Smooth muscle cell of the coronary artery (primary cell): ENCODE measurements around the gene QRSL1. TPM values are rescaled to one million over a fixed set of nuclear protein-coding genes. Genes with fewer than 3 reads are reported as not detected.

ENCODE experiments used
- total RNA-seq: library from RNA; depleted of rRNA; stranded (reverse); fragments of >200 nt; gene quantifications from 2 replicates; pipeline ENCODE4 v1.2.3, GENCODE V29; 2014; ENCODE audit warnings: low replicate concordance

QRSL1 gene
- 5.0 and 7.4 TPM in 2 replicates for total RNA-seq

GRCh38 chr6:106629103-106629858, at the start of gene QRSL1, which contains the start of gene RTN4IP1:
TSS of gene QRSL1 (plus strand) at chr6:106629578. CDS start at chr6:106629682, 104 bp downstream.
TSS of gene RTN4IP1 (minus strand) at chr6:106629498. CDS start at chr6:106629021, 477 bp downstream.

Other genes with a start within 250 kb of the QRSL1 start
- gene RTN4IP1, start 80 bp upstream of the QRSL1 start, total RNA-seq: 2.6 and 5.9 TPM in 2 replicates